ENCODE data around the gene SESN1.

DNA sequence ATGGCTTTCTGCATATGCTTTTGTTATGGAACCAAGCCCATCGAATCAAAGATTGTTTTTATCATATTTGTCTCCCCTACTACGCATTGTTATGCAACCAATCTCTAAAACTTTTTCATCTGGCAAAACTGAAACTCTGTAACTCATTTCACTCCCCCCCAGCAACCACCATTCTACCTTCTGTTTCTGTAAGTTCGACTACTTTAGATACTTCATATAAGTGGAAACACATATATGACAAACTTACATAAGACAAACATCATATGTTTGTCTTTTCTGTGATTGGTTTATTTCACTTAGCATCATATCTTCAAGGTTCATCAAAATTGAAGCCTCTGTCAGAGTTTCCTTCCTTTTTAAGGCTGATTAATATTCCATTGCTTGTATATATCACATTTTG is 35.4 kb upstream of the SESN1 start:
- TF ChIP-seq KAT8 (IDR thresholded peaks at IDR 0.05; ENCODE audit: low read depth) (no peak), CSDE1 (IDR thresholded peaks at IDR 0.05) (no peak), MXI1 (IDR thresholded peaks at IDR 0.05; ENCODE audit: low read depth, low read length) (no peak), EZH2 (IDR thresholded peaks at IDR 0.05; ENCODE audit: borderline replicate concordance, low read depth, low read length) (no peak), HDAC2 (IDR thresholded peaks at IDR 0.05) (no peak), NR1H2 (CRISPR knock-in tag; IDR thresholded peaks at IDR 0.05) (no peak), GATA2 (CRISPR knock-in tag; IDR thresholded peaks at IDR 0.05) (no peak)
- TF ChIP-seq, protein P1, sequence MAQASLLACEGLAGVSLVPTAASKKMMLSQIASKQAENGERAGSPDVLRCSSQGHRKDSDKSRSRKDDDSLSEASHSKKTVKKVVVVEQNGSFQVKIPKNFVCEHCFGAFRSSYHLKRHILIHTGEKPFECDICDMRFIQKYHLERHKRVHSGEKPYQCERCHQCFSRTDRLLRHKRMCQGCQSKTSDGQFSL (CRISPR knock-in tag; IDR thresholded peaks at IDR 0.05) = no peak
- TF ChIP-seq, protein P1 (tag; IDR thresholded peaks at IDR 0.05) = no peak
- TF ChIP-seq, protein P2, sequence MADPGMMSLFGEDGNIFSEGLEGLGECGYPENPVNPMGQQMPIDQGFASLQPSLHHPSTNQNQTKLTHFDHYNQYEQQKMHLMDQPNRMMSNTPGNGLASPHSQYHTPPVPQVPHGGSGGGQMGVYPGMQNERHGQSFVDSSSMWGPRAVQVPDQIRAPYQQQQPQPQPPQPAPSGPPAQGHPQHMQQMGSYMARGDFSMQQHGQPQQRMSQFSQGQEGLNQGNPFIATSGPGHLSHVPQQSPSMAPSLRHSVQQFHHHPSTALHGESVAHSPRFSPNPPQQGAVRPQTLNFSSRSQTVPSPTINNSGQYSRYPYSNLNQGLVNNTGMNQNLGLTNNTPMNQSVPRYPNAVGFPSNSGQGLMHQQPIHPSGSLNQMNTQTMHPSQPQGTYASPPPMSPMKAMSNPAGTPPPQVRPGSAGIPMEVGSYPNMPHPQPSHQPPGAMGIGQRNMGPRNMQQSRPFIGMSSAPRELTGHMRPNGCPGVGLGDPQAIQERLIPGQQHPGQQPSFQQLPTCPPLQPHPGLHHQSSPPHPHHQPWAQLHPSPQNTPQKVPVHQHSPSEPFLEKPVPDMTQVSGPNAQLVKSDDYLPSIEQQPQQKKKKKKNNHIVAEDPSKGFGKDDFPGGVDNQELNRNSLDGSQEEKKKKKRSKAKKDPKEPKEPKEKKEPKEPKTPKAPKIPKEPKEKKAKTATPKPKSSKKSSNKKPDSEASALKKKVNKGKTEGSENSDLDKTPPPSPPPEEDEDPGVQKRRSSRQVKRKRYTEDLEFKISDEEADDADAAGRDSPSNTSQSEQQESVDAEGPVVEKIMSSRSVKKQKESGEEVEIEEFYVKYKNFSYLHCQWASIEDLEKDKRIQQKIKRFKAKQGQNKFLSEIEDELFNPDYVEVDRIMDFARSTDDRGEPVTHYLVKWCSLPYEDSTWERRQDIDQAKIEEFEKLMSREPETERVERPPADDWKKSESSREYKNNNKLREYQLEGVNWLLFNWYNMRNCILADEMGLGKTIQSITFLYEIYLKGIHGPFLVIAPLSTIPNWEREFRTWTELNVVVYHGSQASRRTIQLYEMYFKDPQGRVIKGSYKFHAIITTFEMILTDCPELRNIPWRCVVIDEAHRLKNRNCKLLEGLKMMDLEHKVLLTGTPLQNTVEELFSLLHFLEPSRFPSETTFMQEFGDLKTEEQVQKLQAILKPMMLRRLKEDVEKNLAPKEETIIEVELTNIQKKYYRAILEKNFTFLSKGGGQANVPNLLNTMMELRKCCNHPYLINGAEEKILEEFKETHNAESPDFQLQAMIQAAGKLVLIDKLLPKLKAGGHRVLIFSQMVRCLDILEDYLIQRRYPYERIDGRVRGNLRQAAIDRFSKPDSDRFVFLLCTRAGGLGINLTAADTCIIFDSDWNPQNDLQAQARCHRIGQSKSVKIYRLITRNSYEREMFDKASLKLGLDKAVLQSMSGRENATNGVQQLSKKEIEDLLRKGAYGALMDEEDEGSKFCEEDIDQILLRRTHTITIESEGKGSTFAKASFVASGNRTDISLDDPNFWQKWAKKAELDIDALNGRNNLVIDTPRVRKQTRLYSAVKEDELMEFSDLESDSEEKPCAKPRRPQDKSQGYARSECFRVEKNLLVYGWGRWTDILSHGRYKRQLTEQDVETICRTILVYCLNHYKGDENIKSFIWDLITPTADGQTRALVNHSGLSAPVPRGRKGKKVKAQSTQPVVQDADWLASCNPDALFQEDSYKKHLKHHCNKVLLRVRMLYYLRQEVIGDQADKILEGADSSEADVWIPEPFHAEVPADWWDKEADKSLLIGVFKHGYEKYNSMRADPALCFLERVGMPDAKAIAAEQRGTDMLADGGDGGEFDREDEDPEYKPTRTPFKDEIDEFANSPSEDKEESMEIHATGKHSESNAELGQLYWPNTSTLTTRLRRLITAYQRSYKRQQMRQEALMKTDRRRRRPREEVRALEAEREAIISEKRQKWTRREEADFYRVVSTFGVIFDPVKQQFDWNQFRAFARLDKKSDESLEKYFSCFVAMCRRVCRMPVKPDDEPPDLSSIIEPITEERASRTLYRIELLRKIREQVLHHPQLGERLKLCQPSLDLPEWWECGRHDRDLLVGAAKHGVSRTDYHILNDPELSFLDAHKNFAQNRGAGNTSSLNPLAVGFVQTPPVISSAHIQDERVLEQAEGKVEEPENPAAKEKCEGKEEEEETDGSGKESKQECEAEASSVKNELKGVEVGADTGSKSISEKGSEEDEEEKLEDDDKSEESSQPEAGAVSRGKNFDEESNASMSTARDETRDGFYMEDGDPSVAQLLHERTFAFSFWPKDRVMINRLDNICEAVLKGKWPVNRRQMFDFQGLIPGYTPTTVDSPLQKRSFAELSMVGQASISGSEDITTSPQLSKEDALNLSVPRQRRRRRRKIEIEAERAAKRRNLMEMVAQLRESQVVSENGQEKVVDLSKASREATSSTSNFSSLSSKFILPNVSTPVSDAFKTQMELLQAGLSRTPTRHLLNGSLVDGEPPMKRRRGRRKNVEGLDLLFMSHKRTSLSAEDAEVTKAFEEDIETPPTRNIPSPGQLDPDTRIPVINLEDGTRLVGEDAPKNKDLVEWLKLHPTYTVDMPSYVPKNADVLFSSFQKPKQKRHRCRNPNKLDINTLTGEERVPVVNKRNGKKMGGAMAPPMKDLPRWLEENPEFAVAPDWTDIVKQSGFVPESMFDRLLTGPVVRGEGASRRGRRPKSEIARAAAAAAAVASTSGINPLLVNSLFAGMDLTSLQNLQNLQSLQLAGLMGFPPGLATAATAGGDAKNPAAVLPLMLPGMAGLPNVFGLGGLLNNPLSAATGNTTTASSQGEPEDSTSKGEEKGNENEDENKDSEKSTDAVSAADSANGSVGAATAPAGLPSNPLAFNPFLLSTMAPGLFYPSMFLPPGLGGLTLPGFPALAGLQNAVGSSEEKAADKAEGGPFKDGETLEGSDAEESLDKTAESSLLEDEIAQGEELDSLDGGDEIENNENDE (IDR thresholded peaks at IDR 0.05; ENCODE audit: low read depth, low read length) = no peak
- TF ChIP-seq, protein P3, sequence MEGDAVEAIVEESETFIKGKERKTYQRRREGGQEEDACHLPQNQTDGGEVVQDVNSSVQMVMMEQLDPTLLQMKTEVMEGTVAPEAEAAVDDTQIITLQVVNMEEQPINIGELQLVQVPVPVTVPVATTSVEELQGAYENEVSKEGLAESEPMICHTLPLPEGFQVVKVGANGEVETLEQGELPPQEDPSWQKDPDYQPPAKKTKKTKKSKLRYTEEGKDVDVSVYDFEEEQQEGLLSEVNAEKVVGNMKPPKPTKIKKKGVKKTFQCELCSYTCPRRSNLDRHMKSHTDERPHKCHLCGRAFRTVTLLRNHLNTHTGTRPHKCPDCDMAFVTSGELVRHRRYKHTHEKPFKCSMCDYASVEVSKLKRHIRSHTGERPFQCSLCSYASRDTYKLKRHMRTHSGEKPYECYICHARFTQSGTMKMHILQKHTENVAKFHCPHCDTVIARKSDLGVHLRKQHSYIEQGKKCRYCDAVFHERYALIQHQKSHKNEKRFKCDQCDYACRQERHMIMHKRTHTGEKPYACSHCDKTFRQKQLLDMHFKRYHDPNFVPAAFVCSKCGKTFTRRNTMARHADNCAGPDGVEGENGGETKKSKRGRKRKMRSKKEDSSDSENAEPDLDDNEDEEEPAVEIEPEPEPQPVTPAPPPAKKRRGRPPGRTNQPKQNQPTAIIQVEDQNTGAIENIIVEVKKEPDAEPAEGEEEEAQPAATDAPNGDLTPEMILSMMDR (IDR thresholded peaks at IDR 0.05 in 2 of 3, conservative IDR thresholded peaks at IDR 0.05 in 1 of 3; ENCODE audit: insufficient read depth in 2 of 3, low read depth in 1 of 3, low read length in 3 of 3) = no peak
